ENCODE results near the gene MBD2. TPM values are rescaled to one million over a fixed set of nuclear protein-coding genes. Genes with fewer than 3 reads are reported as not detected.

The MBD2 gene
- total RNA-seq, 1 experiment from 2014 or later = 79.1 TPM

DNA sequence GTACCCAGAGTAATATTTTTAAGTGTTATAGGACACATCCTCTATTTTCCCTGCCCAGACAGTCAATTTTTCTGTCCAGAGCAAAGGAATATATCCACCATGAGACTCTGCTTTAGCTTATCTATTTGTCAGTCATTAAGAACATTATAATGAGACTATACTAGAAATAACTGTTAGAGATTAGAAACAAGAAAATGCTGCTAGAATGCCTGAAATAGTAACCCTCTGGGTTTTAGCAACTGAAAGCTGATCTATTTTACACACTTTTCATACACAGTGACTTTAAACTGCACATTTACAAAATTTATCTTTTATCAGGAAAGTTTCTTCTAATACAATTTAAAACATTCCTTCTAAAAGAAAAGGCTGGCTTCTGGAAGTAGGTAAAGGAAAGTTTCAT is 39.6 kb downstream of the MBD2 start (continued):
- TF ChIP-seq, protein P1, sequence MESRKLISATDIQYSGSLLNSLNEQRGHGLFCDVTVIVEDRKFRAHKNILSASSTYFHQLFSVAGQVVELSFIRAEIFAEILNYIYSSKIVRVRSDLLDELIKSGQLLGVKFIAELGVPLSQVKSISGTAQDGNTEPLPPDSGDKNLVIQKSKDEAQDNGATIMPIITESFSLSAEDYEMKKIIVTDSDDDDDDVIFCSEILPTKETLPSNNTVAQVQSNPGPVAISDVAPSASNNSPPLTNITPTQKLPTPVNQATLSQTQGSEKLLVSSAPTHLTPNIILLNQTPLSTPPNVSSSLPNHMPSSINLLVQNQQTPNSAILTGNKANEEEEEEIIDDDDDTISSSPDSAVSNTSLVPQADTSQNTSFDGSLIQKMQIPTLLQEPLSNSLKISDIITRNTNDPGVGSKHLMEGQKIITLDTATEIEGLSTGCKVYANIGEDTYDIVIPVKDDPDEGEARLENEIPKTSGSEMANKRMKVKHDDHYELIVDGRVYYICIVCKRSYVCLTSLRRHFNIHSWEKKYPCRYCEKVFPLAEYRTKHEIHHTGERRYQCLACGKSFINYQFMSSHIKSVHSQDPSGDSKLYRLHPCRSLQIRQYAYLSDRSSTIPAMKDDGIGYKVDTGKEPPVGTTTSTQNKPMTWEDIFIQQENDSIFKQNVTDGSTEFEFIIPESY (IDR thresholded peaks at IDR 0.05; ENCODE audit: extremely low read depth, insufficient replicate concordance, low read length) = no peak
- no peak for TF ChIP-seq SRF (IDR thresholded peaks at IDR 0.05; ENCODE audit: low read depth)
- no peak for TF ChIP-seq EZH2phosphoT487 (IDR thresholded peaks at IDR 0.05; ENCODE audit: borderline replicate concordance)
- TF ChIP-seq TCF7L2 (IDR thresholded peaks at IDR 0.05; ENCODE audit: borderline replicate concordance, extremely low read depth, insufficient read depth, insufficient read length) = no peak

- Histone ChIP-seq H3K27ac (ENCODE audit: low read depth, low read length) (no peak overlapping the region), H3K79me2 (ENCODE audit: insufficient read depth, low read length) (peaks cover 25% of the 10 kb centered on the region), H3K9me2 (ENCODE audit: insufficient read depth) (no peaks in the 10 kb centered on the region), H4K20me1 (ENCODE audit: insufficient read depth) (no peaks in the 10 kb centered on the region), H3K4me3 (replicated peaks in 1 of 2; ENCODE audit: low read depth in 1 of 2, low read length in 2 of 2) (no peak overlapping the region), H3K27me3 (ENCODE audit: insufficient read depth, low read length) (no peaks in the 10 kb centered on the region), H3K4me2 (ENCODE audit: low read length) (no peak overlapping the region), H3K9ac (ENCODE audit: low read length) (no peak overlapping the region), H3K36me3 (ENCODE audit: control insufficient read depth in 1 of 2, insufficient read depth in 2 of 2, low read length in 2 of 2) (peaks cover 9 to 10% of the 10 kb centered on the region in 2 experiments), H3K9me3 (ENCODE audit: control insufficient read depth in 1 of 2, insufficient read depth in 1 of 2, low read depth in 1 of 2, low read length in 2 of 2) (no peaks in the 10 kb centered on the region), H2AFZ (ENCODE audit: low read depth, low read length, poor library complexity, severe bottlenecking) (no peak overlapping the region), H3K4me1 (ENCODE audit: control insufficient read depth in 1 of 2, insufficient read depth in 2 of 2, low read length in 2 of 2) (no peaks in the 10 kb centered on the region)
- intact Hi-C loops (cut with micrococcal nuclease) = no loop called here
- no TSS peak for BruUV-seq (replicated peaks)
- CTCF ChIA-PET = no interaction called here
- ATAC-seq (no peak), DNase-seq (ENCODE audit: low read depth, low spot score) (no peak)
- RAD21 ChIA-PET (ENCODE audit: low non-redundant PET in 1 of 2, low total read pairs in 2 of 2, uncharacterized antibody in 2 of 2, unreplicated experiment in 2 of 2) = no interaction called here
- POLR2A ChIA-PET = no interaction called here
- TF ChIP-seq ZFX (IDR thresholded peaks at IDR 0.05) = no peak
- TF ChIP-seq, protein P2, sequence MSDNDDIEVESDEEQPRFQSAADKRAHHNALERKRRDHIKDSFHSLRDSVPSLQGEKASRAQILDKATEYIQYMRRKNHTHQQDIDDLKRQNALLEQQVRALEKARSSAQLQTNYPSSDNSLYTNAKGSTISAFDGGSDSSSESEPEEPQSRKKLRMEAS (IDR thresholded peaks at IDR 0.05) = no peak
- TF ChIP-seq ELF1 (IDR thresholded peaks at IDR 0.05; ENCODE audit: borderline replicate concordance, low read depth) = no peak
Measured at GRCh38 chr18:54183390-54183789, 41.1 kb downstream of the MBD2 start.

Data from HCT116 (cell line).